Ammon's horn (tissue), 1 donor: ENCODE data around the gene RFFL.
"Not testable (repeated sequence)": the region's sequence is repeated elsewhere in the genome, so short reads cannot be mapped to it uniquely, and the experiment has no call there.

Source experiments
- DNase-seq: peaks from one replicate; pipeline ENCODE4 v3.0.0-alpha.2; 2016; ENCODE audit warnings: low spot score

RFFL gene

DNA sequence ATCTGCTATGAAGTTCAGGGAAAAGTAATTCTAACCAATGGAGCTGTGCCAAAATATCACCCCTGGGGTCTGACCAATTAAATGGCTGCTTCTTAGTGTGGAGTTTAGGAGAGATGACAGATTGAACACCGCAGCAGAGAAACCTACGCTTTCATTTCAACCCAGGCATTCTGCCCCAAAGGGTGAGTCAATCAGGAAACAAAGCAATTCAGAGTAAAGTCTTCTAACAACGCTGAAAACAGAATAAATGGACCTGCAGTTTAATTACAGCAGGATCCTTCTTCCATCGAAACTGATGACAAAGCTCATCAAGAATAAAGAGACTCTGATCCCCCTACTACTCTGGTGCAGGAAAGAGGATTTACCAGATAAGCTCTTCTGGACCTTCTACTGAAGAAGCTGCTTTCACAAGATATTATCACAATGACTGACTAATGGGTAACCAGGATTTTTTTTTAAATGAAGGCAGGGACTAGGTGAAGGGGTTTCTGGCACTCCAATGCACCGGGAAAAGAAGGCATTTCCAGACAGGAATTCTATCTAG lies 16.7 kb downstream of the RFFL start:
- DNase-seq, result peak; percentile 51

DNA sequence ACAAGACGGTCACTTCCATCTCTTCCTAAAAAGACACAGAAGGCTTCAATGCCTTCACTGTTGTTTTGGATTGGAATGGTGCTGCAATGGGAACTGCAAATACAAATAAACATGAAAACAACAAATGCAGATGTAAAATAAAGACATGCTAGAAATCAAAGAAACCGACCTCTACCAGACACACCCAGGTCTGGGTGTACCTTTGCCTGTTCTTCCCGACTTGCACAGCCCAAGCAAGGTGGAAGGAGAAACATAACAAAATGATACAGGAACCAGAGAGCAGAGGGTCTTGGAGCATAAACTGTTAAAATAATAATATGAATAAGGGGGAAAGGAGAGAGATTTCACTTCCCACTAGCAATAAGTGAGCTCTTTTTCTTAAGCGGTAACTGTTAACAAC lies 17.3 kb downstream of the RFFL start:
- DNase-seq, result no peak

DNA sequence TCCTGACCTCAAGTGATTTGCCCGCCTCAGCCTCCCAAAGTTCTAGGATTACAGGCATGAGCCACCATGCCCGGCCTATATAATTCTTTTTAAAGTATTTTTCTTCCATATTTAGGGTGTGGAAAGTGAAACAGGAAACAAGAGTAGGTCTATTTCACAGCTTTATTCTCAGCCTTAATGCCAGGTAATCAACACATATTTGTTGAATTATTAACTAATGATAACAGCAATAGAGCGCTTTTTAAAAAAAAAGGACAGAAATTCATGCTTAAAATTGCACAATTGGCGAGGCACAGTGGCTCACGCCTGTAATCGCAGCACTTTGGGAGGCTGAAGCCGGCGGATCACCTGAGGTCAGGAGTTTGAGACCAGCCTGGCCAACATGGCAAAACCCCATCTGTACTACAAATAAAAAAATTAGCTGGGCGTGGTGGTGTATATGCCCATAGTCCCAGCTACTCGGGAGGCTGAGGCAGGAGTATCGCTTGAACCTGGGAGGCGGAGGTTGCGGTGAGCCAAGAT lies 18.0 kb downstream of the RFFL start:
- DNase-seq, result not testable (repeated sequence)

- no peak for DNase-seq
Observed at GRCh38 chr17:35044181-35044580, 19.3 kb downstream of the RFFL start.

DNA sequence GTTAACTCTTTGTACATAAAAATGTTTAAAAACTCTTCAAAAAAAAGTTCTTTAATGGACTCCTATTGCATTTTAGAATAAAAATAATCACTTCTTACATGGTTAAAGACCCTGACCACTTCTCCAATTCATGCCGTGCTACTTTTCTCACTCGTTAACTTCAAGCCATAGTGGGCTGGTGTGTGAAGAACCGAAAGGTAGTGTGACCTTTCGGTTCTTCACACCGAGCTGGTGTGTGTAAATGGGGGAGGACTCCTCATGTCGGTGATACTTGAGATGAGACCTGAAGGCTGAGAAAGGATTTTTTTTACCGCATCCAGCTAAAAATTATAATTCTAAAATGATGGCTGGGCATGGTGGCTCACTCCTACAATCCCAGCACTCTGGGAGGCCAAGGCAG lies 22.1 kb downstream of the RFFL start:
- DNase-seq, result no peak

DNA sequence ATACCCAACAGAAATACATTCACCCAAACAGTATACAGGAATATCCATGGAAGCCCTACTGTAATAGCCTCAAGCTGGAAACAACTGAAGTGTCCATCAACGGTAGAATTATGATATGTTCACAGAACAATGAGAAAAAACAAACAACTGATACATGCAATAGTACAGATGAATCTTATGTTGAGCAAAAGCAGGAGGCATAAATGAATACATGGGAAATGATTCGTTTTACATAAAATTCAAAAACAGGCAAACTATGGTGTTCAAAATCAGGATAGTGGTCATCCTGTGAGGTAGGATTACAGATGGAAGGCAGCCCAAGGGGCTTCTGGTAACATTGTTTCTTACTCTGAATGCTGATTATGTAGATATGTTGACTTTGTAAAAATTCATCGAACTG lies 25.1 kb downstream of the RFFL start:
- no peak for DNase-seq

DNA sequence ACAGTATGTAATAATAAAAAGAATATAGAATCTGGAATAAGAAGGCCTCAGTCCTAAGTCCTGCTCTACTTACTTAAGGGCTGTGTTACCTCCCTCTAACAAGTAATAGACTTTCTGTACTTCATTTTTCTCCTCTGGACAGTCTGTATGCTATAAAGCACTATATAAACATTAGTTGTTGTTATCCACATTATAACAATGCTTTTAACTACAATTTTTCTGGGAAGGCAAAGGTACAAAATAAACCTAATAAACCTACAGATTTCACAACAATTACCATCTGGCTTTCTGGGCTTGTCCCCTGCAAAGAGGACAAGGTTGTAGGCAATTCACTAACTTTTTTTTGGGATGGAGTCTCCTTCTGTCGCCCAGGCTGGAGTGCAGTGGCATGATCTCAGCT lies 32.7 kb downstream of the RFFL start:
- DNase-seq, result no peak

DNA sequence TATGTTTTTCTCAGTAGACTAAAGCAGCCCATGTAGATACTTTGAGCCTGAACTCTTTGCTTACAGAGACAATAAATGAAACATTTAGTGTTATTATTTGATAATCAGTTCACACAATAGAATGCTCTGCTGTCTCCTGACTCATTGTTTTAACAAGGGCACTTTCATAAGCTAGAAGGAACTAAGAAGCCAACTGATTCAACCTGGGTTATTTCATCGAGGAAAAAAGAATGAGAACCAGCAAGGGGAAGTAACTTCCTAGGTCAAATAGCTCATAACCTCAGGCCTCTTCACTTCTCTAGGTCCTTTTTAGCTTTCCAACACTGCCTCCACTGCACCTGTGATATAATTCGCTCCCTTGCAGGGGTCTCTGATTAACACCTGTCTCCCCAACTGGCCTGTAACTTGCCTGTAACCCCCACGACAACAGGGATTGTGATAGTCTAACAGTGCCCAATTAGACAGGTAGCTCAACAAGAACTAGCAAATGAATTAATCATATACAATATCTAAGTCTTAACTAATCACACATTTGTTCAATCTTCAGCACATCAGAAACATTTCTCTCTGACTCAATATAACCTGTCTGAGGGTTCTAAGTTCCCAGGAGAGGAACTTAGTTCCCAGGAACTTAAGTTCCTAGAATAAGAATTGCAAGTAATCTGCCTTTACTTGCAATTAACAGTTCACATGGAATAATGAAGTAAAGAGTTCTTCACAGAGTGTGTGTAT lies 34.8 kb downstream of the RFFL start:
- no peak for DNase-seq

- not testable (repeated sequence) for DNase-seq
Observed at GRCh38 chr17:35028097-35028496, 35.4 kb downstream of the RFFL start.

DNA sequence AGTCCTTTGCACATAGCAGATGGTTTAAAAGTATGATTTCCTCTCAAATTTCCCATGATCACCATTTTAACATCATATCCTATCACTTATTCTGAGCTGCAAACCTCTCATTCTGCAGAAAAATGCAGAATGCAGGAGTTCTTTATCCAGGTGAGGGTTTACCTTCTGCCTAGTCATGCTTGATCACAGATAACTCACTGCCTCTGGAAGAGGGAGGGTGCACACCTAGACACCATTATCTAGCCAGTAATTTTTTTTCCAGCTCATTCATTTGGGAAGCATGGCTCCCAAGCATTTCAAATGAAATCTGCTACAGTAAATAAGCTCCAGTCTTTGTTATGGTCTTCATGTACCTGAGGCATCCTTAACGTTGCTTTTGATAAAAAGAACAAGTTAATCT lies 38.0 kb downstream of the RFFL start:
- no peak for DNase-seq

DNA sequence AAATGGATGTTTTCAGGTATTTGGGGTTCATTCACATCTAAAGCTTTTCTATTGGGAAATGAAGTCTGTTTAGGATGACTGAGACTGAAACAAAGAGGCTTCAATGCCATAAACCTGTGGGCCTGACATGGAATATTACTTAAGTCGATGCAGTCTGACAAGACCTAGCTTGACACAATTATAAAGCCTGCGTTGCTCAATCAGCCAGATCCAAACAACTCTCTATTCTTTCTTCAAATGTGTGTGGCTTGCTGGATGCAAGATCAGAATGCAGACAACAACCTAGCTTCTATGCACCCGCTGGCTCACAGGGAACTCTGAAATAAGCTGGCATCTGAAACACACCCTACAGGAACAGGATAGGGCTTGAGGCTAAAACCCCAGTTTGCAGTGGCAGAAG lies 40.0 kb downstream of the RFFL start:
- DNase-seq, result no peak

DNA sequence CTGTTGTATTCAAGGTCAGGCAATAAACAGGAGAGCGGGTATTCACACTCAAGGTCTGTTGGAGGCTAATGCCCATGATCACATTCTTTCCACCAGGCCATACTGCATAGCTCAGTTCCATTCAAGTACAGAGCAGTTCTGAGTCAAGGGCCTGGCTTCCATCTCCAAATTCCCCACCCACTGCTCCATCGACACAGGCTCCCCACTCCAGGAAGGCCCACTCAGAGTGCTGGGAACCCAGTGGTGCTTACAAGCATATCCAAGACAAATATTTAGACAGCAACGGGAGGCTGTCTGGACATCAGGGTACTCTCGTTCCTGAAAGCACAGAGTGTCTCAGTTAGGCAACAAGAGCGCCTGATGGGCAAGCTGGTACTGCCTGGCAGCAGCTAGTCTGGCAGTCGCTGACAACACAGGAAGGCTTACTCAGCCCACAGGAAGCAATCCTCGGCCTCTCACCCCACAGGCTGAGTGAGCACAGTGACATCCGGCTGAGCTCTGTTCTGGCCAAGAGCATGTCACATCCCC lies 40.9 kb downstream of the RFFL start:
- DNase-seq, result peak; percentile 97

- DNase-seq, result no peak
Observed at GRCh38 chr17:35021520-35022380, 41.8 kb downstream of the RFFL start.

DNA sequence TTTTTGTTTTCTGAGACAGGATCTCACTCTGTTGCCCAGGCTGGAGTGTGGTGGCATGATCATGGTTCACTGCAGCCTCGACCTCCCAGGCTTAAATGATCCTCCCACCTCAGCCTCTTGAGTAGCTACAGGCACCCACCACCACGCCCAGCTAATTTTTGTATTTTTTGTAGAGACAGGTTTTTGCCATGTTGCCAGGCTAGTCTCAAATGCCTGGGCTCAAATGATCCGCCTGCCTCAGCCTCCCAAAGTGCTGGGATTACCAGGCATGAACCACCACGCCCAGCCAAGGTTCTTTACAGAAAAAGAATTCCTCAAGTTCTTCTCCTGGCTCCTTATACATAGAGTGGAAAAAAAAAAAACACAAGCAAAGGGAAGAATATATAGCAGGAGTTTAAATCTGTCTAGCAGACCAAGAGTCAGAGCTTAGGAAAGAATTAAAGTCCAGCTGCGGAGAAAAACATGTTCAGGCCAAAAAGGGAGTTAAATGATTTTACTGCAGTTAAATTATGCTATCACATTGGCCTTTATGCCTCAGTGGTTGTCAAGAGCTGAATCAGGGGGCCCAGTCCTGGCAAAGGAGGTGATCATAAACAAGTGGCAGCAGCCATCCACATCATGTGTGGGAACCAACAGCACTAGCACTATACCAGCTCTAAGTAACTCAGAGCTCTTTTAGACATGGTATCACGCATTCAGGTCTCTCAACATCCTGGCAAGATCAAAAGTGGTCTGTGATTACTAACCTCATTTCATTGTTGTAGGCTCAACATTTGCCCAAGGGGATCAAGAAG lies 43.9 kb downstream of the RFFL start:
- DNase-seq, result no peak

GRCh38 chr17:35018814-35019213 lies 44.7 kb downstream of the RFFL start:
- DNase-seq, result no peak

DNA sequence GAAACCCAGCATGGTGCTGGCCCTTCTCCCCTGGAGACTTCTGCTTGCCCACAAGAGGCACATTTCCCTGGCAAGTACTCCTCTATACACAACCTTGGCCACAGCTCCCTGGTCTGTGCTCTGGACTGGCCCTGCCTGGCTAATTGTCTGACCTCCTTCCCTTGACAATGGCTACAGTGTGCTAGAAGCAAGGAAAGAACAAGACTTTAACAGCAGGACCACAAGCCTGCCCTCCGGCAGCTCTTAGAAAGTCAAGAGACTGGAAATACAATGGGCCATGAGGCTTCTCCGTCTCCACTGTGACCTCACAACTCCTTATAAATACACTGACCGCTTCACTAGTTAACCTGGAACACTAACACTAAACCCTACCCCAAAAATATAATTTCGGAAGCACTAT lies 46.5 kb downstream of the RFFL start:
- DNase-seq, result no peak

DNA sequence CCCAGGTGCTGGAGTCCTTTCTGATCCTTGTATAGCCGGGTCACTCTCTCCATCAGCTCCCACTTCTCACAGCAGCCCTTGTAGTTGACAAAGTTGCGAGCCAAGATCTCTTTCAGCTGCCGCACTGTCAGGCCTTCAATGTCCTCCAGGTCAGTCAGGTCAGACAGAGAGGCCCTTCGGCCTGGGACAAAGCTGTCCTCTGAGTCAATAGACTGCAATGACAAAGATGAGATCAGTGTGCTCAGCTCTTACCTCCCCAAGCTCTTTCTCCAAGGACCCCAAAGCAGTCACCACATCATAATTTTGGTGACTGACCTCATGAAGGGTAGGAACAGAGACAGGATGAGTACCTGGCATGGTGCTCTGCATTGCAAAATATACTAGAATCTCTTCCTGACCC lies 47.1 kb downstream of the RFFL start:
- DNase-seq, result no peak

- no peak for DNase-seq
Observed at GRCh38 chr17:35011671-35012216, 51.8 kb downstream of the RFFL start.

GRCh38 chr17:35010093-35010492 lies 53.4 kb downstream of the RFFL start:
- no peak for DNase-seq

- no peak for DNase-seq
Observed at GRCh38 chr17:35006961-35007360, 56.5 kb downstream of the RFFL start.

- no peak for DNase-seq
Observed at GRCh38 chr17:35006345-35006744, 57.2 kb downstream of the RFFL start.

GRCh38 chr17:35003778-35004177 lies 59.7 kb downstream of the RFFL start:
- DNase-seq, result no peak
